A549 treated with AZD2906 at 1 μM for 4 hours (cell line): ENCODE results near the gene FBH1. TPM values are rescaled to one million over a fixed set of nuclear protein-coding genes. Genes with fewer than 3 reads are reported as not detected.

ENCODE experiments used
- total RNA-seq: library from RNA; stranded (reverse); fragments of 200-300 nt; extraction: Qiagen RNA extraction; gene quantifications from 5 replicates; pipeline ENCODE4 v1.2.3, GENCODE V29; 2022

Gene FBH1
- 30.1 to 40.3 TPM (median 38.9 TPM) in 5 replicates for total RNA-seq

GRCh38 chr10:5889624-5890451 is at the start of gene FBH1, which contains the start of gene ANKRD16:
FBH1 (plus strand) TSS chr10:5890243; CDS start chr10:5890346, 103 bp downstream.
ANKRD16 (minus strand) TSS chr10:5889893; CDS start chr10:5889354, 539 bp downstream.

DNA sequence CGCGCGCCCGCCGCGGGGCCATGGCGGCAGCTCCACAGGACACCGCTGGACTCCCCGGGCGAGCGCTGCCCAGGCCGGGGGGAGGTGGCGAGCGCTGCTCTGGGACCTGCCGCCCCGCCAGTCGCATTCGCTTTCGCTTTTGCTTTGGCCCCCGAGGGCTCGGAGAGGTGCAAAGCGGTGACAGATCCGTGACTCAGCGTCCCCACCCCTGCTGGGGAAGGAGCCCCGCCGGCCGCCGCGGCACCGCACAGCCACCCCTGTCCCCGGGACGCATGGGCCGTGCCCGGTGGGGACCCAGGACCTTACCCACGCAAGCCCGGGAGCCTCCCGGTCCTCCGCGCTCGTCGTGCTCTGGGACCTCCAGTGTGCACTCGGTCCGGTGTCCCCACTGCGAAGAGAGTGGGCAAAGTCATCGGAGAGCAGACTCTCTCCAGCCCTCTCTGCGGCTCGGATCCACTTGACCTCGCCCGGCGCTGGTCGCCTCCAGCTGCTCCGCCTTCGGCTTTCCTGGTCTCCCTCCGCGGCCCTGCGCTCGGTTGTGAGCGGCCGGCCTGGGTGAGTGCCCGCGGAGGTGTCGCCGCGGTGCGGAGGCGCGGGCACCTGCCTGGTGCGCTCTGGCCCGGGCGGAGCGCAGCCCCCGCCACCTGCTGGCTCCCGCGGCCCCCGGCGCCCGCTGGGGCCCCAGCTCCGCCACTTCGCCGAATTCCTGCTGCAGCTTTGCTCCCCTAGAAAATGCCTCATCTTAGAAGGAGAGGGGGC is 87.6 kb downstream of the FBH1 start, which contains the start of gene IL15RA:
Gene IL15RA (minus strand): TSS at position 73 of the 759 bp plus-strand sequence. CDS start 51 bp downstream, at position 22.

Other genes starting within 250 kb of the FBH1 start
- gene ASB13, start 223.6 kb upstream of the FBH1 start, total RNA-seq, result 22.3 to 25.9 TPM (median 24.1 TPM) in 5 replicates
- gene TASOR2, start 205.4 kb upstream of the FBH1 start, total RNA-seq, result 24.9 to 36.8 TPM (median 32.1 TPM) in 5 replicates
- 188 to 274 TPM (median 193 TPM) in 5 replicates for gene GDI2, start 76.8 kb upstream of the FBH1 start, total RNA-seq
- gene ANKRD16, start 350 bp upstream of the FBH1 start, total RNA-seq, result 8.0 to 11.7 TPM (median 11.4 TPM) in 5 replicates
- 1.8 to 3.2 TPM (median 2.3 TPM) in 5 replicates for gene IL15RA, start 87.3 kb downstream of the FBH1 start, total RNA-seq
- gene IL2RA, start 172.1 kb downstream of the FBH1 start, total RNA-seq, result not detected in 5 replicates
- gene RBM17, start 198.8 kb downstream of the FBH1 start, total RNA-seq, result 102 to 109 TPM (median 105 TPM) in 5 replicates